K562 (cell line): Measurements from ENCODE around the gene RPEL1. TPM values are rescaled to one million over a fixed set of nuclear protein-coding genes. Genes with fewer than 3 reads are reported as not detected.

ENCODE experiments used
- ATAC-seq: fragments of 200-7000 bp; cut with Tn5 transposase; 3 replicates; pipeline ENCODE4 v1.9.1; 2020; ENCODE audit warnings: moderate library complexity
- BruUV-seq: library from RNA; stranded (reverse); fragments of 400-500 nt; replicated peaks from 2 replicates; lab custom pipeline; 2021; lab: Mats Ljungman, UMichigan
- CTCF ChIA-PET: fragments of 300-600 bp; formaldehyde crosslinking; extraction: SDS; loops from one replicate; lab custom pipeline; 2021; ENCODE audit warnings: low intra/inter-chr PET ratio; lab: Yijun Ruan, JAX
- POLR2A ChIA-PET: fragments of 300-600, 350-650 bp; sonication (Branson Sonifier 250); formaldehyde crosslinking; extraction: SDS; loops from one replicate; lab custom pipeline; 2021; ENCODE audit warnings: antibody characterized with exemption, inconsistent platforms; lab: Yijun Ruan, JAX
- DNase-seq, 4 experiments: peaks; one replicate each; pipeline versions ENCODE4 v3.0.0 to v3.0.0-alpha.2; 2011 to 2018; ENCODE audit warnings: low spot score in 3 of 4, mixed read lengths in 3 of 4; ENCODE audit errors: extremely low read depth in 1 of 4
- FAIRE-seq: peaks from 2 replicates; lab custom pipeline; 2011; peaks lifted over from hg19 to GRCh38; lab: Jason Lieb, UNC
- H2AFZ ChIP-seq: 2 replicates; pipeline ENCODE4 v1.6.0; 2011; ENCODE audit warnings: low read depth, low read length, control low read depth, inconsistent platforms
- H3K27ac ChIP-seq: fragments of 200-600 bp; 3 replicates; pipeline ENCODE4 v1.8.0; 2011; ENCODE audit warnings: low read depth, mild to moderate bottlenecking, control low read depth, inconsistent platforms, low read length, moderate library complexity, mixed read lengths; ENCODE audit errors: extremely low read depth
- H3K27me3 ChIP-seq, 2 experiments: fragments of 300-600 bp in 1 of 2; 2 replicates in 1 of 2; 3 replicates in 1 of 2; pipeline versions ENCODE4 v1.6.0 to v1.8.0; 2011; ENCODE audit warnings: inconsistent platforms in 2 of 2, low read length in 2 of 2, mild to moderate bottlenecking in 1 of 2, mixed read lengths in 1 of 2, moderate library complexity in 1 of 2; ENCODE audit not compliant: control insufficient read depth in 2 of 2, insufficient read depth in 2 of 2
- H3K36me3 ChIP-seq: fragments of 300-600 bp; 3 replicates; pipeline ENCODE4 v1.8.0; 2011; ENCODE audit warnings: mild to moderate bottlenecking, low read length, inconsistent platforms; ENCODE audit not compliant: control insufficient read depth, insufficient read depth
- H3K4me1 ChIP-seq, 2 experiments: fragments of 200-600 bp in 1 of 2; replicated peaks in 1 of 2; 2 replicates in 1 of 2; 3 replicates in 1 of 2; pipeline versions ENCODE4 v1.5.1 to v1.8.0; 2011; ENCODE audit warnings: inconsistent platforms in 2 of 2, low read length in 2 of 2, mild to moderate bottlenecking in 1 of 2, mixed read lengths in 1 of 2, moderate library complexity in 1 of 2; ENCODE audit not compliant: control insufficient read depth in 2 of 2, insufficient read depth in 2 of 2
- H3K4me2 ChIP-seq: 2 replicates; pipeline ENCODE4 v1.6.1; 2011; ENCODE audit warnings: low read length, control low read depth, inconsistent platforms, mixed read lengths; ENCODE audit not compliant: insufficient read depth
- H3K4me3 ChIP-seq: fragments of 200-600 bp; sonication (generic), shearing (Covaris generic); 2 replicates; pipeline ENCODE4 v1.5.1; 2016; ENCODE audit warnings: control low read depth, inconsistent platforms
- H3K79me2 ChIP-seq: fragments of 200-600 bp; 3 replicates; pipeline ENCODE4 v1.8.0; 2011; ENCODE audit warnings: low read length, inconsistent platforms; ENCODE audit not compliant: control insufficient read depth, insufficient read depth
- H3K9ac ChIP-seq, 2 experiments: 2 replicates each; pipeline versions ENCODE4 v1.6.0 to v1.6.1; 2011; ENCODE audit warnings: low read depth in 2 of 2, low read length in 2 of 2, control low read depth in 1 of 2, inconsistent platforms in 1 of 2, mild to moderate bottlenecking in 1 of 2, mixed read lengths in 1 of 2; ENCODE audit not compliant: insufficient read depth in 1 of 2
- H3K9me1 ChIP-seq: one replicate; pipeline ENCODE4 v1.6.0; 2011; ENCODE audit warnings: inconsistent platforms, mild to moderate bottlenecking, low read length, moderate library complexity; ENCODE audit not compliant: control insufficient read depth, insufficient read depth
- H3K9me3 ChIP-seq: replicated peaks from 2 replicates; pipeline ENCODE4 v1.5.1; 2011; ENCODE audit warnings: low read depth, low read length, inconsistent platforms; ENCODE audit not compliant: control insufficient read depth, insufficient read depth
- H4K20me1 ChIP-seq: replicated peaks from 2 replicates; pipeline ENCODE4 v1.6.1; 2011; ENCODE audit warnings: low read length, inconsistent platforms, mixed read lengths; ENCODE audit not compliant: control insufficient read depth, insufficient read depth
- CBFB ChIP-seq: sonication (generic); formaldehyde crosslinking; IDR thresholded peaks from 2 replicates; pipeline ENCODE4 v1.4.0; 2020; ENCODE audit warnings: mild to moderate bottlenecking, missing genetic modification reagents
- ZNF311 ChIP-seq: fragments of 250-450 bp; sonication (Bioruptor Pico); IDR thresholded peaks from 2 replicates; pipeline ENCODE4 v1.4.0; 2020; ENCODE audit warnings: mild to moderate bottlenecking, moderate library complexity
- ZNF324 ChIP-seq: fragments of 250-450 bp; sonication (Bioruptor Pico); IDR thresholded peaks from 2 replicates; pipeline ENCODE4 v1.4.0; 2020; ENCODE audit warnings: mild to moderate bottlenecking
- ZNF79 ChIP-seq: fragments of 250-450 bp; sonication (Bioruptor Pico); IDR thresholded peaks from 2 replicates; pipeline ENCODE4 v1.4.0; 2020; ENCODE audit warnings: low read depth, mild to moderate bottlenecking, moderate library complexity
- WGBS: fragments of 100-300 bp; shearing (Covaris generic); methylation state at CpG from one replicate; pipeline ENCODE4 v1.1.6; 2016; ENCODE audit warnings: low coverage, mixed read lengths; ENCODE audit not compliant: insufficient coverage; ENCODE audit errors: missing lambda C conversion rate; 5-methylcytosine and 5-hydroxymethylcytosine counted together
- in situ Hi-C: fragments of 300-500 bp; cut with MboI; formaldehyde crosslinking; loops from 4 replicates; pipeline ENCODE4 v1.15.0; 2018; ENCODE audit warnings: inconsistent platforms, mixed read lengths
- intact Hi-C: fragments of 100-400 bp; cut with micrococcal nuclease; formaldehyde crosslinking; loops from 2 replicates; pipeline ENCODE4 v1.14.2; 2022
- polyA plus RNA-seq, 8 experiments: library from polyadenylated mRNA; depleted of rRNA in 4 of 8; stranded (reverse) in 5 of 8; unstranded in 3 of 8; fragments of >200 nt; fragmentation: Nextera tagmentation in 2 of 8; fragmentation: Illumina TruSeq in 1 of 8; extraction: Ambion mirVana in 2 of 8; extraction: Trizol in 1 of 8; gene quantifications; 2 replicates each; pipeline versions ENCODE4 v1.2.1 to v1.2.3, GENCODE V29; 2011 to 2014; ENCODE audit warnings: inconsistent platforms in 1 of 8, missing spikeins in 1 of 8
- total RNA-seq, 7 experiments: library from RNA; depleted of rRNA in 6 of 7; stranded (reverse); fragments of >200 nt in 6 of 7; fragmentation: Illumina TruSeq in 2 of 7; extraction: Trizol in 2 of 7; gene quantifications; 2 replicates each; pipeline versions ENCODE4 v1.2.1 to v1.2.3, GENCODE V29; 2011 to 2021; ENCODE audit warnings: low replicate concordance in 1 of 7
- TF ChIP-seq, protein P1 (sequence below): fragments of 250-450 bp; sonication (Bioruptor Pico); IDR thresholded peaks from 2 replicates; pipeline ENCODE4 v1.5.0; 2022; ENCODE audit warnings: mild to moderate bottlenecking

RPEL1 gene
- total and polyA plus RNA-seq, 9 of the 15 experiments (the other 6 are each of a cell fraction or from before 2014, with no cell fraction given): 0.04 to 0.15 (median 0.07) TPM; not detected in 4

- TF ChIP-seq, protein P1, sequence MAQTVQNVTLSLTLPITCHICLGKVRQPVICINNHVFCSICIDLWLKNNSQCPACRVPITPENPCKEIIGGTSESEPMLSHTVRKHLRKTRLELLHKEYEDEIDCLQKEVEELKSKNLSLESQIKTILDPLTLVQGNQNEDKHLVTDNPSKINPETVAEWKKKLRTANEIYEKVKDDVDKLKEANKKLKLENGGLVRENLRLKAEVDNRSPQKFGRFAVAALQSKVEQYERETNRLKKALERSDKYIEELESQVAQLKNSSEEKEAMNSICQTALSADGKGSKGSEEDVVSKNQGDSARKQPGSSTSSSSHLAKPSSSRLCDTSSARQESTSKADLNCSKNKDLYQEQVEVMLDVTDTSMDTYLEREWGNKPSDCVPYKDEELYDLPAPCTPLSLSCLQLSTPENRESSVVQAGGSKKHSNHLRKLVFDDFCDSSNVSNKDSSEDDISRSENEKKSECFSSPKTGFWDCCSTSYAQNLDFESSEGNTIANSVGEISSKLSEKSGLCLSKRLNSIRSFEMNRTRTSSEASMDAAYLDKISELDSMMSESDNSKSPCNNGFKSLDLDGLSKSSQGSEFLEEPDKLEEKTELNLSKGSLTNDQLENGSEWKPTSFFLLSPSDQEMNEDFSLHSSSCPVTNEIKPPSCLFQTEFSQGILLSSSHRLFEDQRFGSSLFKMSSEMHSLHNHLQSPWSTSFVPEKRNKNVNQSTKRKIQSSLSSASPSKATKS (CRISPR knock-in tag): no peak
- no peak for TF ChIP-seq ZNF311
Measured at GRCh38 chr10:103276251-103276895, 30.7 kb downstream of the RPEL1 start (continued).

DNA sequence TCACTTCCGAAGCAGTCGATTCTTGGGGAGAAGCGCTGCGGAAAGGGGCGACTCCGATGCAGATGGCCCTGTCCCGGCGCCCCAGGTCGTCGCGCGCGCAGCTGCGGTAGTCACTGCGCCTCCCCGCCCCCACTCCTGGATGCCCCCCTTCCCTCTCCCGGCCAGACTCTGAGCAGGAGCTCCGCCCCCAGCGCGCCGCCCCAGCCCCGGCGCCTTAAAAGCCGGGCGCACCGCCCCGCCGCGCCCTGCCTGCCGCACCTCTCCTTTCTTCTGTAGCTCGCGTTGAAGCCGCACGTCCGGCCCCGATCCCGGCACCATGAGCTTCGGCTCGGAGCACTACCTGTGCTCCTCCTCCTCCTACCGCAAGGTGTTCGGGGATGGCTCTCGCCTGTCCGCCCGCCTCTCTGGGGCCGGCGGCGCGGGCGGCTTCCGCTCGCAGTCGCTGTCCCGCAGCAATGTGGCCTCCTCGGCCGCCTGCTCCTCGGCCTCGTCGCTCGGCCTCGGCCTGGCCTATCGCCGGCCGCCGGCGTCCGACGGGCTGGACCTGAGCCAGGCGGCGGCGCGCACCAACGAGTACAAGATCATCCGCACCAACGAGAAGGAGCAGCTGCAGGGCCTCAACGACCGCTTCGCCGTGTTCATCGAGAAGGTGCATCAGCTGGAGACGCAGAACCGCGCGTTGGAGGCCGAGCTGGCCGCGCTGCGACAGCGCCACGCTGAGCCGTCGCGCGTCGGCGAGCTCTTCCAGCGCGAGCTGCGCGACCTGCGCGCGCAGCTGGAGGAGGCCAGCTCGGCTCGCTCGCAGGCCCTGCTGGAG is 31.4 kb downstream of the RPEL1 start, which contains the start of gene INA:
Gene INA (plus strand): TSS at position 243 of the 817 bp plus-strand sequence. CDS start 74 bp downstream, at position 317.
- H3K9me3 ChIP-seq: no peaks in the 10 kb centered on the region
- no peak within 1 kb of the TSS for H3K9ac ChIP-seq
- H3K4me2 ChIP-seq: no peak within 1 kb of the TSS
- in situ Hi-C loops: no loop called here
- H3K27ac ChIP-seq: no peak within 1 kb of the TSS
- no peaks in the 10 kb centered on the region for H3K79me2 ChIP-seq
- WGBS: 62% methylated on average over 10 of the region's 105 CpGs
- H3K36me3 ChIP-seq: no peaks in the 10 kb centered on the region
- ChIA-PET POLR2A (interaction anchor here (1.6 kb wide), 1 partner anchor 11 kb away, joined by 5 read pairs; no protein-coding TSS in a partner anchor), CTCF (no interaction called here)
- H2AFZ ChIP-seq: no peak within 1 kb of the TSS
- FAIRE-seq (no peak), DNase-seq (no peak), ATAC-seq (no peak)
- TF ChIP-seq CBFB (no peak), ZNF324 (no peak), ZNF79 (CRISPR knock-in tag) (no peak)
- BruUV-seq: no TSS peak
- no peaks in the 10 kb centered on the region; the same call in 1 of the 2 replicates for H4K20me1 ChIP-seq
- H3K27me3 ChIP-seq: peaks cover 0 to 14% of the 10 kb centered on the region in 2 experiments; a peak in 1 of 5 replicates
- peaks cover 0 to 3% of the 10 kb centered on the region in 2 experiments; a peak in 2 of 5 replicates for H3K4me1 ChIP-seq
- no peak within 1 kb of the TSS for H3K4me3 ChIP-seq
- no peaks in the 10 kb centered on the region for H3K9me1 ChIP-seq
- intact Hi-C loops: no loop called here
